Endothelial cell of umbilical vein (primary cell): Measurements from ENCODE around the gene ANGPTL7. TPM values are rescaled to one million over a fixed set of nuclear protein-coding genes. Genes with fewer than 3 reads are reported as not detected.

Experiments
- BruUV-seq: library from RNA; stranded (reverse); fragments of 400-500 nt; replicated peaks from 2 replicates; lab custom pipeline; 2021; lab: Mats Ljungman, UMichigan
- CTCF ChIA-PET: fragments of 300-600, 350-600 bp; sonication (Branson Sonifier 250); formaldehyde crosslinking; loops from one replicate; lab custom pipeline; 2021; ENCODE audit warnings: antibody characterized with exemption, inconsistent platforms; lab: Charles Lee
- POLR2A ChIA-PET: fragments of 300-600, 350-600 bp; sonication (Branson Sonifier 250); formaldehyde crosslinking; loops from one replicate; lab custom pipeline; 2021; ENCODE audit warnings: antibody characterized with exemption, inconsistent platforms; lab: Charles Lee
- DNase-seq: peaks from one replicate; pipeline ENCODE4 v3.0.0-alpha.2; 2011; ENCODE audit warnings: low read depth, low spot score
- FAIRE-seq: peaks from 2 replicates; lab custom pipeline; 2011; peaks lifted over from hg19 to GRCh38; lab: Jason Lieb, UNC
- H2AFZ ChIP-seq: 2 replicates; pipeline ENCODE4 v1.6.0; 2012; ENCODE audit warnings: low read depth, low read length, control low read depth, inconsistent platforms
- H3K27ac ChIP-seq: 2 replicates; pipeline ENCODE4 v1.5.1; 2011; ENCODE audit warnings: low read depth, mild to moderate bottlenecking, control low read depth, low read length, moderate library complexity; ENCODE audit not compliant: insufficient read depth
- H3K27me3 ChIP-seq, 2 experiments: 2 replicates each; pipeline versions ENCODE4 v1.6.0 to v1.6.1; 2011; ENCODE audit warnings: low read length in 2 of 2, mixed read lengths in 1 of 2; ENCODE audit not compliant: control insufficient read depth in 2 of 2, insufficient read depth in 2 of 2
- H3K36me3 ChIP-seq, 2 experiments: 2 replicates in 1 of 2; 3 replicates in 1 of 2; pipeline ENCODE4 v1.5.1; 2011; ENCODE audit warnings: low read length in 2 of 2, mild to moderate bottlenecking in 1 of 2, moderate library complexity in 1 of 2; ENCODE audit not compliant: control insufficient read depth in 2 of 2, insufficient read depth in 2 of 2; ENCODE audit errors: extremely low read depth in 1 of 2
- H3K4me1 ChIP-seq: 3 replicates; pipeline ENCODE4 v1.5.1; 2011; ENCODE audit warnings: mild to moderate bottlenecking, low read length; ENCODE audit not compliant: control insufficient read depth, insufficient read depth; ENCODE audit errors: extremely low read depth
- H3K4me2 ChIP-seq: 2 replicates; pipeline ENCODE4 v1.6.1; 2011; ENCODE audit warnings: low read length, control low read depth, mixed read lengths; ENCODE audit not compliant: insufficient read depth
- H3K4me3 ChIP-seq, 3 experiments: fragments of 200-600 bp in 1 of 3; sonication (generic), shearing (Covaris generic) in 1 of 3; replicated peaks in 1 of 3; 2 replicates each; pipeline ENCODE4 v1.5.1; 2011 to 2016; ENCODE audit warnings: control low read depth in 3 of 3, low read length in 3 of 3, mild to moderate bottlenecking in 2 of 3, inconsistent platforms in 1 of 3, low read depth in 1 of 3, moderate library complexity in 1 of 3; ENCODE audit not compliant: insufficient read depth in 1 of 3
- H3K79me2 ChIP-seq: 2 replicates; pipeline ENCODE4 v1.6.0; 2012; ENCODE audit warnings: low read length, inconsistent platforms; ENCODE audit not compliant: control insufficient read depth, insufficient read depth
- H3K9ac ChIP-seq: replicated peaks from 2 replicates; pipeline ENCODE3; 2011; ENCODE audit warnings: low read length, control low read depth; ENCODE audit not compliant: insufficient read depth; ENCODE audit errors: extremely low read depth
- H3K9me1 ChIP-seq: replicated peaks from 3 replicates; pipeline ENCODE4 v1.6.0; 2011; ENCODE audit warnings: mild to moderate bottlenecking, low read length; ENCODE audit not compliant: control insufficient read depth, insufficient read depth; ENCODE audit errors: extremely low read depth
- H3K9me3 ChIP-seq: replicated peaks from 2 replicates; pipeline ENCODE4 v1.5.1; 2012; ENCODE audit warnings: low read length, inconsistent platforms; ENCODE audit not compliant: control insufficient read depth, insufficient read depth
- H4K20me1 ChIP-seq: replicated peaks from 2 replicates; pipeline ENCODE3; 2011; ENCODE audit warnings: mild to moderate bottlenecking, low read length; ENCODE audit not compliant: control insufficient read depth, insufficient read depth; ENCODE audit errors: extremely low read depth
- EZH2 ChIP-seq: IDR thresholded peaks from 2 replicates; pipeline ENCODE4 v1.6.1; 2012; ENCODE audit warnings: borderline replicate concordance, low read depth, mild to moderate bottlenecking, moderate library complexity, low read length, inconsistent platforms; ENCODE audit not compliant: severe bottlenecking
- FOS ChIP-seq: IDR thresholded peaks from 2 replicates; pipeline ENCODE4 v1.6.1; 2011; ENCODE audit warnings: mild to moderate bottlenecking, low read length, moderate library complexity, borderline replicate concordance; ENCODE audit not compliant: insufficient read depth
- GATA2 ChIP-seq: IDR thresholded peaks from 2 replicates; pipeline ENCODE4 v1.7.0; 2011; ENCODE audit warnings: low read depth, mild to moderate bottlenecking, moderate library complexity, mixed read lengths, low read length; ENCODE audit not compliant: insufficient read length, insufficient read depth
- JUN ChIP-seq: IDR thresholded peaks from 2 replicates; pipeline ENCODE4 v1.6.1; 2011; ENCODE audit warnings: borderline replicate concordance, low read depth; ENCODE audit not compliant: insufficient read length, insufficient read depth
- MYC ChIP-seq: IDR thresholded peaks from one replicate; pipeline ENCODE4 v1.6.1; 2011; ENCODE audit warnings: mild to moderate bottlenecking, low read depth, low read length
- POLR2A ChIP-seq: IDR thresholded peaks from 2 replicates; pipeline ENCODE4 v1.6.1; 2012; ENCODE audit warnings: low read depth, mild to moderate bottlenecking, control low read depth, low read length
- POLR2AphosphoS5 ChIP-seq: IDR thresholded peaks from 2 replicates; pipeline ENCODE4 v1.6.1; 2012; ENCODE audit warnings: low read depth, mild to moderate bottlenecking, control low read depth, low read length, moderate library complexity; ENCODE audit not compliant: insufficient read depth
- dilution Hi-C: fragments of 300-500 bp; cut with MboI; formaldehyde crosslinking; loops from one replicate; pipeline ENCODE4 v1.15.0; 2019; ENCODE audit warnings: low sequenced_read_pairs; ENCODE audit not compliant: extremely low pct_ligation_motif_present
- intact Hi-C: fragments of 100-400 bp; cut with micrococcal nuclease; formaldehyde crosslinking; loops from one replicate; pipeline ENCODE4 v1.10.0; 2022
- polyA plus RNA-seq, 4 experiments: library from polyadenylated mRNA; depleted of rRNA in 3 of 4; stranded (reverse) in 3 of 4; unstranded in 1 of 4; fragments of >200 nt; gene quantifications; 2 replicates each; pipeline versions ENCODE4 v1.2.1 to v1.2.3, GENCODE V29; 2011 to 2012; ENCODE audit warnings: missing spikeins in 1 of 4
- small RNA-seq: library from RNA; depleted of rRNA; stranded (forward); fragments of <200 nt; gene quantifications from one replicate; pipeline ENCODE3, GENCODE V24; 2012; ENCODE audit warnings: low replicate concordance, low read depth; ENCODE audit not compliant: insufficient read depth, insufficient read length
- total RNA-seq: library from RNA; stranded (reverse); gene quantifications from 2 replicates; pipeline ENCODE4 v1.2.3, GENCODE V29; 2021
- TF ChIP-seq, protein P1 (sequence below): IDR thresholded peaks from 2 replicates; pipeline ENCODE4 v1.6.1; 2011; ENCODE audit not compliant: insufficient read depth, insufficient read length
- TF ChIP-seq, protein P2 (sequence below), 2 donors: IDR thresholded peaks; 1 replicate in 1 of 2; 2 replicates in 1 of 2; pipeline ENCODE4 v1.5.1; 2011; ENCODE audit warnings: low read length in 2 of 2, mild to moderate bottlenecking in 2 of 2, moderate library complexity in 2 of 2, control low read depth in 1 of 2, inconsistent platforms in 1 of 2, low read depth in 1 of 2; ENCODE audit not compliant: insufficient read depth in 1 of 2; ENCODE audit errors: extremely low read depth in 1 of 2

Gene ANGPTL7
- total and polyA plus RNA-seq, 2 donors (not counting 3 experiments of a cell fraction or from before 2014, with no cell fraction given), result not detected

DNA sequence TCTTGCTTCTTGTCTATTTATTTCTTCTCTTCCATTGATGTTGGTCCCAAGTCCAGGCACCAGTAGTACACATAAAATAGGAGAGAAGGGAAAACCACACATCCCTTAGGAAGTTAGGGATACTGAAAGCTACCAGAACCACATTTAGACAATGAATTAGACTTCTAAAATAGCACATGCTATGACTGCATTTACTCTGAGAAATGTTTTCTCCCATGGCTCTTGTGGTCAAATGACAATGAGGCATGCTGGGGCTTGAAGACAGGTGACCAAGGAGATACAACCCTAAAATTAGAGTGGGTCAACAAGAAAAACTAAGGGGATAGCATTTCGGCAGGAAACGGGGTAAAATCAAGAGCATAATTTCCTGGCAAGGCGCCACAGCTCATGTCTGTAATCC lies 56.1 kb downstream of the ANGPTL7 start:
- H3K27me3 ChIP-seq, result no peaks in the 10 kb centered on the region
- H3K4me2 ChIP-seq, result no peak overlapping the region
- intact Hi-C loops (no loop called here), dilution Hi-C loops (no loop called here)
- no peak for FAIRE-seq
- H3K79me2 ChIP-seq, result no peaks in the 10 kb centered on the region
- no peak for DNase-seq
- no peak overlapping the region for H3K4me3 ChIP-seq
- BruUV-seq, result no TSS peak
- no peaks in the 10 kb centered on the region for H3K4me1 ChIP-seq
- TF ChIP-seq GATA2, result no peak
- no peak for TF ChIP-seq FOS
- TF ChIP-seq POLR2A, result no peak
- TF ChIP-seq, protein P1, sequence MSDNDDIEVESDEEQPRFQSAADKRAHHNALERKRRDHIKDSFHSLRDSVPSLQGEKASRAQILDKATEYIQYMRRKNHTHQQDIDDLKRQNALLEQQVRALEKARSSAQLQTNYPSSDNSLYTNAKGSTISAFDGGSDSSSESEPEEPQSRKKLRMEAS, result no peak
- TF ChIP-seq MYC, result no peak
- TF ChIP-seq, protein P2, sequence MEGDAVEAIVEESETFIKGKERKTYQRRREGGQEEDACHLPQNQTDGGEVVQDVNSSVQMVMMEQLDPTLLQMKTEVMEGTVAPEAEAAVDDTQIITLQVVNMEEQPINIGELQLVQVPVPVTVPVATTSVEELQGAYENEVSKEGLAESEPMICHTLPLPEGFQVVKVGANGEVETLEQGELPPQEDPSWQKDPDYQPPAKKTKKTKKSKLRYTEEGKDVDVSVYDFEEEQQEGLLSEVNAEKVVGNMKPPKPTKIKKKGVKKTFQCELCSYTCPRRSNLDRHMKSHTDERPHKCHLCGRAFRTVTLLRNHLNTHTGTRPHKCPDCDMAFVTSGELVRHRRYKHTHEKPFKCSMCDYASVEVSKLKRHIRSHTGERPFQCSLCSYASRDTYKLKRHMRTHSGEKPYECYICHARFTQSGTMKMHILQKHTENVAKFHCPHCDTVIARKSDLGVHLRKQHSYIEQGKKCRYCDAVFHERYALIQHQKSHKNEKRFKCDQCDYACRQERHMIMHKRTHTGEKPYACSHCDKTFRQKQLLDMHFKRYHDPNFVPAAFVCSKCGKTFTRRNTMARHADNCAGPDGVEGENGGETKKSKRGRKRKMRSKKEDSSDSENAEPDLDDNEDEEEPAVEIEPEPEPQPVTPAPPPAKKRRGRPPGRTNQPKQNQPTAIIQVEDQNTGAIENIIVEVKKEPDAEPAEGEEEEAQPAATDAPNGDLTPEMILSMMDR (IDR thresholded peaks at IDR 0.05; ENCODE audit: extremely low read depth in 1 of 2, insufficient read depth in 1 of 2, low read depth in 1 of 2, low read length in 2 of 2), result no peak
- TF ChIP-seq JUN, result no peak
- TF ChIP-seq EZH2, result no peak
- no peak for TF ChIP-seq POLR2AphosphoS5
- no peak overlapping the region for H2AFZ ChIP-seq
- ChIA-PET CTCF (interaction anchor here (1.6 to 2.7 kb wide), 3 partner anchors 208 to 400 kb away, joined by 3 to 8 read pairs (median 6); no protein-coding TSS in a partner anchor), POLR2A (interaction anchor here (1.2 kb wide), 1 partner anchor 17 kb away, joined by 4 read pairs; the partner anchor contains the start of gene MTOR)
- no peaks in the 10 kb centered on the region for H4K20me1 ChIP-seq
- H3K9ac ChIP-seq, result no peak overlapping the region
- H3K9me3 ChIP-seq, result no peaks in the 10 kb centered on the region
- no peak overlapping the region for H3K27ac ChIP-seq
- H3K36me3 ChIP-seq, result peaks cover 28 to 29% of the 10 kb centered on the region in 2 experiments
- no peaks in the 10 kb centered on the region for H3K9me1 ChIP-seq

Small RNA genes lying within 50 kb of the gene (small RNA-seq; reads per million reads assigned to genes)
- not detected for gene RNU6-291P
- gene RNU6-537P, result not detected
- not detected for gene RPL39P6

Other genes starting within 250 kb of the ANGPTL7 start
- 171 and 183 TPM in 2 replicates for gene TARDBP, start 176.7 kb upstream of the ANGPTL7 start, total RNA-seq
- 69.0 and 106 TPM in 2 replicates for gene TARDBP, start 176.7 kb upstream of the ANGPTL7 start, polyA plus RNA-seq
- gene MASP2, start 142.1 kb upstream of the ANGPTL7 start, total RNA-seq, result 0.53 and 0.92 TPM in 2 replicates
- gene MASP2, start 142.1 kb upstream of the ANGPTL7 start, polyA plus RNA-seq, result not detected in 2 replicates
- 167 and 172 TPM in 2 replicates for gene SRM, start 129.3 kb upstream of the ANGPTL7 start, total RNA-seq
- gene SRM, start 129.3 kb upstream of the ANGPTL7 start, polyA plus RNA-seq, result 81.3 and 84.0 TPM in 2 replicates
- 103 and 104 TPM in 2 replicates for gene EXOSC10, start 89.5 kb upstream of the ANGPTL7 start, total RNA-seq
- 70.5 and 74.9 TPM in 2 replicates for gene EXOSC10, start 89.5 kb upstream of the ANGPTL7 start, polyA plus RNA-seq
- 50.4 and 53.1 TPM in 2 replicates for gene MTOR, start 73.2 kb downstream of the ANGPTL7 start, total RNA-seq
- 30.2 and 33.5 TPM in 2 replicates for gene MTOR, start 73.2 kb downstream of the ANGPTL7 start, polyA plus RNA-seq
- gene UBIAD1, start 83.8 kb downstream of the ANGPTL7 start, total RNA-seq, result 12.7 and 13.0 TPM in 2 replicates
- 17.8 and 20.5 TPM in 2 replicates for gene UBIAD1, start 83.8 kb downstream of the ANGPTL7 start, polyA plus RNA-seq